H4 (cell line): Measurements from ENCODE around the gene CCDC3. TPM values are rescaled to one million over a fixed set of nuclear protein-coding genes. Genes with fewer than 3 reads are reported as not detected.

Experiments
- DNase-seq: peaks from one replicate; pipeline ENCODE4 v3.0.0-alpha.2; 2015; ENCODE audit warnings: low spot score
- total RNA-seq: library from RNA; depleted of rRNA; stranded (reverse); fragments of >200 nt; shearing (Covaris generic); gene quantifications from 2 replicates; pipeline ENCODE4 v1.2.3, GENCODE V29; 2014

The CCDC3 gene
- total RNA-seq, 1 experiment from 2014 or later: 2.1 TPM

DNA sequence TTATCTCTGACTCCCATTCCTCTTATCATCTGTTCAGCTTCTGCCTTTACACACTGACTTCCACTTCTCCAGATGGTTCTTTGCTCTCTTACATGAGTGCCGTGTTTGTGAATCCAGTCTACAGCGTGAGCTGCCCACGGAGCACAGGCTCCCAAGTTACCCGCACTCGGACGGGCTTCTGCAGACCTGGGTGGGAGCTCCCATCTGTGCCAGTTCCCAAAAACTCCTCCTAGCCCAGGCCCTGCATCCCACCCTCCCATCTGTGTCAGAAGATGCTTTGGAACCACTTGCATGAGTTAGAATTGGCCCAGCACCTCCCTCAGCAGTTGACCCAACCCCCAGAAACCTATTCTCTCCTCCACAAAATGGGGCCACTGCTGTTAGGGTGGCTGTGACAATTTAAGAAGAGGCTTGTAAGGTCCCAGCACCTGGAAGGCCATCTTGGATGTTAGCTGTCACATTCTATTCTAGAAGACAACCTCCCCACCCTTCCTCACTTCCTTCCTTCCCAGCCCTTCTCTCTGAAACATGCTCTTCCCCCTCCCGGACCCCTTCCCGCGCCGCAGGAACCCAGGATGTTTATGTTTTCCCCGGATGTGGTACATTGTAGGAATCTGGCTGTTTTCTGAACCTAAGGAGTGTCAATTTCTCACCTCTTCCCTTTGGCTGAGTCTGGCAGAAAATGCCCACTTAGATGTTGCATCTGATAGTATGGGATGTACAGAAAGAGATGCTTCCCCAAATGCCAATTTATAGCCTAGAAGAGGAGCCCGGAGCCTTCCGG lies 79.2 kb downstream of the CCDC3 start:
- DNase-seq: peak; percentile 60

DNA sequence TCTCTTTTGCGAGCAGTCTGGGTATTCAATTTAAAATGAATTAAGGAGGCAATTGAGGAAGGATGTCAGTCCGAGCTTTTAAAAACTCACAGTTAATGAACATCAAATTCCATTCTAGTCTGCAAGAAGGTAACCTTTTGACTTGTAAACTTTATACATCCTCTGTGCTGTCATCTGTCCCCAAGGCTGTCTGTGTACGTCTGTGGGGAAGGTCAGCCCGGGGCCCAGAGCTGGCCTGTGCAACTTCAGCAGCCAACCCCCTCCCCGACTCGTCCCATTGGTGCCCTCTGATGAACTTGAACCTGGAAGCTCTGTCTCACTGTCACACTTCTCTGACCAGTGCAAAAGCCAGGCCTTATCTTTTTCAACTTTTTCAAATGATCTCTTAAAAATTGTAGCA lies 80.3 kb downstream of the CCDC3 start:
- no peak for DNase-seq

- DNase-seq: no peak
Observed at GRCh38 chr10:12919574-12919973, 81.9 kb downstream of the CCDC3 start.

DNA sequence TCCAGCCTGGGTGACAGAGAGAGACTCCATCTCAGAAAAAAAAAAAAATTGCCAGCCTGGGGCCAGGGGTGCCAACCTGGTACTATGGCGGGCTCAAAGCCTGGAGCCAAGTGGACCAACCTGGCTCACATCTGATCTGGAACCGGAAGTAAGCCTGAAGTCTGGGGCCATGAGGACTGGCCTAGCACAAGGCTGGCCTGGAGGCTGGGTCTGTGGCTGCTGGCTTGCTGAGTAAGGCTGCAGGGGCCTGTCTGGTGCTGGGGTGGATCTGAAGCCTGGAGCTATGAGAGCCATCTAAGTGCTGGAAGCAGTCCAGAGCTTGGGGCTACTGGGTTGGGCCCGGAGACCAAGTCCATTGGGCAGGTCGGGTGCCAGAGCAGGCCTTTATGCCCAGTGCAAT lies 84.9 kb downstream of the CCDC3 start:
- no peak for DNase-seq

GRCh38 chr10:12915637-12916168 lies 85.8 kb downstream of the CCDC3 start:
- DNase-seq: no peak

DNA sequence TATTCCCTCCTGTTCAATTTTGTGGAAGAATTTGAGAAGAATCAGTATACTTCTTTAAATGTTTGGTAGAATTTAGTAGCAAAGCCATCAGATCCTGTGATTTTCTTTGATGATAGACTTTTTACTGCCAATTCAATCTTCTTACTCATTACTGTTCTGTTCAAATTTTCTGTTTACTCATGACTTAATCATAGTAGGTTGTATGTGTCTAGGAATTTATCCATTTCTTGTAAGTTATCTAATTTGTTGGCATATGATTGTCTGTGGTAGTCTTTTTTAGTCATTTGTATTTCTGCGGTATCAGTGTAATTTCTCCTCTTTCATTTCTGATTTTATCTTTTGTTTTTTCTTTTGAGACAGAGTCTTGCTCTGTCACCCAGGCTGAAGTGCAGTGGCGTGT lies 87.4 kb downstream of the CCDC3 start:
- DNase-seq: no peak

DNA sequence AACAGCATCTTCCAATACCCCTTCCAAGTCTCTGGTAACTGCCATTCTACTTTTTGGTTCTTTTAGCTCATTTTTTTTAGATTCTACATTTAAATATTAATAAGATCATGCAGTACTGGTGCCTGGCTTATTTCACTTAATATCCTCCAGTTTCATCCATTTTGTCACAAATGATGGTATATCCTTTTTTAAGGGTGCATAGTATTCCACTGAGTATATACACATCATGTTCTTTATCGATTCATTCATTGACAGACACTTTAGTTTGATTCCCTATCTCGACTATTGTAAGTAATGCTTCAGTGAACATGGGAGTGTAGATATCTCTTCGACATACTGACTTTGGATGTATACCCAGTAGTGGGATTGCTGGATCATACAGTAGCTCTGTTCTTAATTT lies 89.7 kb downstream of the CCDC3 start:
- DNase-seq: no peak

DNA sequence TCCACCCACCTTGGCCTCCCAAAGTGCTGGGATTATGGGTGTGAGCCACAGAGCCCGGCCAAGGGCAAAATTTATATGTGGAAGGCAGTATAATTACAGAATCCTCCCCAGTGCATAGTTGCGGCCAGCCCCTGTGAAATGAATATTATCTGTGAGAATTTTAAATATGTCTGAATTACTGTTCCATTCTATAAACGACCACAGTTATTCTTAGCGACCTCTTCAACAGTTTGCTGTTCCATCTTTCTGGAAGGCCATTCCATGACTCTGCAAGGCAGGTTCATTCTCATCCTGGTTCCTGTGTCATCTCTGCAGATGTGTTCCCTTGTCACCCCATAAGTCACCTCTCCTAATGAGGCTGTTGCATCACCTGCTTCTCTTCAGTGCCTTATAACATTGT lies 90.7 kb downstream of the CCDC3 start:
- DNase-seq: no peak

DNA sequence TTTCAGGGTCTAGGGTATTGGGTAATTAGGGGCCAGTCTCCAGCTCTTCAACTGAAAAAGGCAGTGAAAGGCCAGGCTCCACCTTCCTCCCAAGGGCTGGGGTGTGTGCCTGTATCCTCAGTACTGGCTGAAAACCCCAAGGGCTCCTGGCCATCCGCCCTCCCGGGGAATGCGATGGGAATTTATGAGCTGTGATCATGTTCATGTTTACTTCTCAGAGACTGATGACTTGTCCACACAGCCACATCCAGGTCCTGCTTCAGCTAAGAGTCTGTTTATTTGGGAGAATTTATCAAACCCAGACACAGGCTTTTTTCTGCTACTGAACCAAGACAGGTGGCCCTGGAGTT lies 91.7 kb downstream of the CCDC3 start:
- no peak for DNase-seq

DNA sequence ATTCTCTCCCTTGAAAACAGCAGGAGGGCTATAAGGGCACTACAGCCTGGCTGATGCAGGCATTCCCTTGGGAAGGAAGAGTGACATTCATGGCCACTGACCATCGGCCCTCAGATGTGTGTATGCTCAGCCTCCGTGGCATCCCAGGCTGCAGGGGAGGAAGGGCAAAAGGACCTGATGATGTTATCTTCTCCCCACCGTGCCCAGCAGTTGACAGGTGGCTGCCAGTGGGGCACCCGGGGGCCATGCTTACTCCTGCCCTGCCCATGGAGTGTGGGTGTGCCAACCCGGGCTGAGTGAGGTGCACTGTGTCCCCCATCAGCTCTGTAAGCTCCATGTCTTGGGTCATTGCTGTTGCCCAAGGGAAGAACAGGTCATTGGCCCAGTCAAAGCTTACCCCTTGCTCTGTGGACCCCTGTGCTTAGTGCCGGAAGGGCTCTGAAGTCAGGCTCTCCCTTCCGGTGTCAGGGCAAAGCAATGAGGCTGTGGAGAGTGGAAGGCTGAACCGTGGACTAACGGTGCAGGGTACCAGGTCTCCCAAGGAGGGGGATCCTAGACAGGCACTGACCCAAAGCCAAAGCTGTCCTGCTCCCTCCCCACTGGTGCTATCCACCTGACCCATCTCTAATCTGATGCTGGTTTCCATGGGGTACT lies 92.2 kb downstream of the CCDC3 start:
- no peak for DNase-seq

GRCh38 chr10:12908773-12909172 lies 92.7 kb downstream of the CCDC3 start:
- no peak for DNase-seq

GRCh38 chr10:12907656-12908055 lies 93.9 kb downstream of the CCDC3 start:
- no peak for DNase-seq

GRCh38 chr10:12906051-12906541 lies 95.4 kb downstream of the CCDC3 start:
- DNase-seq: no peak

- DNase-seq: no peak
Observed at GRCh38 chr10:12905067-12905466, 96.4 kb downstream of the CCDC3 start.

- no peak for DNase-seq
Observed at GRCh38 chr10:12902851-12903358, 98.6 kb downstream of the CCDC3 start.

- peak; percentile 22 for DNase-seq
Observed at GRCh38 chr10:12902135-12902572, 99.4 kb downstream of the CCDC3 start.

- DNase-seq: no peak
Observed at GRCh38 chr10:12899546-12899945, 102.0 kb downstream of the CCDC3 start.

DNA sequence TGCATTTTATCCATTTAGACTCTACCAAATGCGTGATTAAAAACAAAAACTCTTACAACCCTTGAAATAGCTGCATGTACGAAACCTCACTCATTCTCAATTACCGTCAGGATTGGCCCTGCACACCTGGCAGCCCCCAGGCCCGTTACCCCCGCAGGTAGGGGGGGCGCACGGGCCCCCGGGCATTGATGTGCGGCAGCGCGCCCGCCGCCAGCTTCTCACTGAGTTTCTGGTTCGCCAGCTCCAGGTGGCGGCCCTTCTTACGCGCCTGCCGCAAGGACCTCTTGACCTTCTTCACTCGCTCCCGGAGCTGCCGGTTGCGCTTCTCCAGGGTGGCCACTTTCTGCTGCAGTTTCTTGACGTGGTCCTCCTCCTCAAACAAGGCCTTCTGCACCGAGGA lies 103.2 kb downstream of the CCDC3 start:
- no peak for DNase-seq

DNA sequence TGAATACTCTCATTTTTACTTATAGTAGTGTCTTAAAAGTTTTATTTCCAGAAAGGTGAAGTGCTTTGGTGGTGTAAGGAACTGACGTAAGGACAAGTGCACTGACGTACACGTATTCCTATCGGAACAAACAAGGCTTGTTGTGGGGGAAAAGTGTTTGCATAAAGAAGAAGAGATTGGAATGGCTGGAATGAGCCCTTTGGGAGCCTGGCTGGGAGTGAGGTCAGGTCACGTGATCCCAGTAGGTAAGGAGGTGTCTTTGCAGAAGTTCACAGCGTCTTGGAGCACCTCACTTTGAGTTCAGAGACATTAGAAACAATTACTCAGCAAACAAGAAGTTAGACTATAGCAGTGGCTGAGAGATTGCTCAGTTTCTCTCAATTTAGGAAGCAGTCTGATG lies 104.2 kb downstream of the CCDC3 start:
- DNase-seq: no peak

DNA sequence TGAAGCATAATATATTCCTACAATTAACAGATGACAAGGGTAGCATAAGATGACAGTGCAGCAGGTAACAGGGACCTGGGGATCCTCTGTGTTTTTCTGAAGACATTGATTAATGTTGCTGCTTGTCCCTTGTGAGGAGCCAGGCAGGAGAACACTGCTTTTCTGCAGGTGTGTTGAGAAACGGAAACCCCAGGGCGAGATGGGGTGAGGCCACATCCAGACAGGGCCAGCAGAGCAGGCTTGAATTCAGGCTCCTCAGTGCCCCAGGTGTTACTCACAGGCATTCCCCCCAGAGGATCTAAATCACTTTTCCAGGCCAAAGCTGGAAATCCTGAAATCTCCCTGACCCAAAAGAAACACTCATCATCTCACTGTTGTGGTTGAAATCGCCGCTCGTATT lies 105.3 kb downstream of the CCDC3 start:
- no peak for DNase-seq

GRCh38 chr10:12892924-12893323 lies 108.6 kb downstream of the CCDC3 start:
- no peak for DNase-seq

GRCh38 chr10:12890958-12891357 lies 110.6 kb downstream of the CCDC3 start:
- DNase-seq: no peak

GRCh38 chr10:12888470-12888869 lies 113.0 kb downstream of the CCDC3 start:
- no peak for DNase-seq
